Heart right ventricle (tissue), 16 donors: ENCODE measurements around the gene TSSK3. TPM values are rescaled to one million over a fixed set of nuclear protein-coding genes. Genes with fewer than 3 reads are reported as not detected.

Experiments
- ATAC-seq, 8 donors: fragments of 200-7000 bp; cut with Tn5 transposase; one replicate each; pipeline ENCODE4 v1.9.1; 2020; ENCODE audit warnings: mild to moderate bottlenecking in 8 of 8, moderate library complexity in 8 of 8, moderate number of reproducible peaks in 1 of 8
- DNase-seq, 2 donors: peaks; one replicate each; pipeline ENCODE4 v3.0.0-alpha.2; 2020
- H3K27ac ChIP-seq, 10 donors: fragments of 200-600 bp; sonication (generic) in 2 of 10; one replicate each; pipeline versions ENCODE4 v1.5.0 to v1.8.0; 2020 to 2022; ENCODE audit warnings: mild to moderate bottlenecking in 3 of 10
- H3K27me3 ChIP-seq, 7 donors: fragments of 200-600 bp; one replicate each; pipeline ENCODE4 v1.8.0; 2021 to 2022; ENCODE audit warnings: mild to moderate bottlenecking in 2 of 7
- H3K36me3 ChIP-seq, 9 donors: fragments of 200-600 bp; sonication (generic) in 1 of 9; one replicate each; pipeline versions ENCODE4 v1.5.0 to v1.8.0; 2020 to 2022; ENCODE audit warnings: mild to moderate bottlenecking in 2 of 9
- H3K4me1 ChIP-seq, 9 donors: fragments of 200-600 bp; sonication (generic) in 1 of 9; one replicate each; pipeline versions ENCODE4 v1.5.0 to v1.8.0; 2020 to 2022; ENCODE audit warnings: mild to moderate bottlenecking in 4 of 9
- H3K4me3 ChIP-seq, 10 donors: fragments of 200-600 bp; sonication (generic) in 2 of 10; one replicate each; pipeline versions ENCODE4 v1.5.0 to v1.8.0; 2020 to 2022; ENCODE audit warnings: mild to moderate bottlenecking in 7 of 10, moderate library complexity in 2 of 10
- H3K9me3 ChIP-seq, 11 donors: fragments of 200-600 bp in 10 of 11; sonication (generic) in 2 of 11; one replicate each; pipeline versions ENCODE4 v1.5.0 to v1.8.0; 2013 to 2022; ENCODE audit warnings: mild to moderate bottlenecking in 2 of 11, control low read depth in 1 of 11, moderate library complexity in 1 of 11
- CTCF ChIP-seq, 9 donors: fragments of 200-600 bp; sonication (generic) in 2 of 9; IDR thresholded peaks; one replicate each; pipeline versions ENCODE4 v1.5.0 to v1.8.0; 2021 to 2022; ENCODE audit warnings: antibody characterized with exemption in 9 of 9, mild to moderate bottlenecking in 5 of 9, moderate library complexity in 1 of 9
- WGBS, 2 donors: extraction: QIAGEN DNeasy Blood & Tissue Kit; methylation state at CpG; one replicate each; pipeline ENCODE4 v1.1.7; 2013; ENCODE audit warnings: inconsistent platforms in 1 of 2; 5-methylcytosine and 5-hydroxymethylcytosine counted together
- intact Hi-C, 10 donors: fragments of 100-400 bp; cut with DNase I; formaldehyde crosslinking; loops; one replicate each; pipeline versions ENCODE4 v1.11.1 to v1.14.2; 2022
- long read RNA-seq, 3 donors: library from polyadenylated mRNA; unstranded; transcript quantifications; one replicate each; pipeline ENCODE4 v2.0.0, GENCODE V29; 2020 to 2021
- polyA plus RNA-seq, 2 donors: library from polyadenylated mRNA; stranded (reverse); fragments of 200-250 nt; gene quantifications; one replicate each; pipeline ENCODE4 v1.2.3, GENCODE V29; 2013
- total RNA-seq, 10 donors: library from RNA; stranded (reverse); fragmentation: NEBNext Ultra II Directional in 3 of 10; extraction: Animal tissue kit (Norgen Biotek cat#: 25700) in 3 of 10; gene quantifications; one replicate each; pipeline versions ENCODE4 v1.2.1 to v1.2.4, GENCODE V29; 2021 to 2023
- donor health status: Arrhythmogenic right ventricular cardiomyopathy.
- donor health status: ischemic (EF 13 %, LVEDD 7.1; RV severe dilation, severe dysfunction).
- donor health status: healthy with polysubstance abuse.
- donor health status: DM: no; HTN: yes; CAD: no.
- donor health status: DM: no; HTN: no; CAD: no.
- donor health status: ischemic (EF 25% LVEDD 6.9; RV normal size, moderate dysfunction).
- donor health status: ischemic (EF 25% LVEDD 5.7; RV mildly dilated, moderate dysfunction).
- donor health status: healthy.
- donor health status: DM: yes; HTN: yes; CAD: no.
- donor health status: Ischemic cardiomyopathy.
- donor health status: ischemic (EF 35%, LVEDD 5.7; RV mildly dilated, moderate dysfunction).
- donor health status: nonischemic (EF 11% LVEDD 7.7; RV severe dilation, severe dysfunction).
- donor health status: DM: yes; HTN: yes; CAD: no.
- donor health status: PGD.
- donor health status: ischemic (EF 29% LVEDD 5.4; RV normal size, mild dysfunction).
- donor health status: nonischemic (EF 23%, LVEDD 6.1; RV moderate dilation, normal function).

TSSK3 gene
- total RNA-seq: 1 to 10 TPM in 7 of 10 donors, under 1 TPM in 3; 0.47 to 5.8 (median 1.7) TPM
- 1 to 10 TPM in 1 of 2 donors, under 1 TPM in 1; 0.10 to 4.4 TPM for polyA plus RNA-seq
- long read RNA-seq, donor 1, partial matches to known transcripts: 0 of 3 reads
- long read RNA-seq, donor 1, other reads (novel, unspliced or antisense): 3 of 3 reads
- long read RNA-seq, donor 2: 0 reads
- long read RNA-seq, donor 3, partial matches to known transcripts: 0 of 3 reads
- long read RNA-seq, donor 3, other reads (novel, unspliced or antisense): 3 of 3 reads

GRCh38 chr1:32362474-32363313 is at the start of gene TSSK3, which contains the start of gene FAM229A:
Gene TSSK3, plus strand, starts transcription at chr1:32362539. Its CDS starts 163 bp downstream, at chr1:32362702.
Gene FAM229A, minus strand, starts transcription at chr1:32362485. Its CDS starts 394 bp downstream, at chr1:32362091.
- TF ChIP-seq CTCF (IDR thresholded peaks at IDR 0.05): no peak
- ATAC-seq: peak; percentile 6 to 46 (median 18)
- intact Hi-C loops: no loop called here
- peak within 1 kb of the TSS; percentile 4 to 54 (median 48) for H3K4me3 ChIP-seq
- H3K27ac ChIP-seq: peak within 1 kb of the TSS in 7 of 10 donors; percentile 12 to 67 (median 56)
- no peaks in the 10 kb centered on the region for H3K9me3 ChIP-seq
- 51% methylated on average over 17 of the region's 17 CpGs for WGBS, 2 donors
- peaks cover 0 to 18% (median 0%) of the 10 kb centered on the region in 7 donors for H3K27me3 ChIP-seq
- no peak for DNase-seq
- H3K36me3 ChIP-seq: peaks cover 0 to 52% (median 23%) of the 10 kb centered on the region in 9 donors
- peaks cover 7 to 19% (median 16%) of the 10 kb centered on the region in 9 donors for H3K4me1 ChIP-seq

GRCh38 chr1:32316903-32317277 is 45.4 kb upstream of the TSSK3 start:
- Histone ChIP-seq H3K9me3 (no peaks in the 10 kb centered on the region), H3K27ac (no peak overlapping the region), H3K4me1 (peaks cover 0 to 23% (median 11%) of the 10 kb centered on the region in 9 donors), H3K36me3 (peaks cover 0 to 55% (median 9%) of the 10 kb centered on the region in 9 donors), H3K27me3 (no peaks in the 10 kb centered on the region), H3K4me3 (no peak overlapping the region)
- no peak for TF ChIP-seq CTCF (IDR thresholded peaks at IDR 0.05)
- DNase-seq (no peak), ATAC-seq (no peak)
- intact Hi-C loops: loop anchor here in 5 of 10 donors (5.0 to 10.0 kb wide), 3 partner anchors 75 to 102 kb away; partner anchors contain the start of genes EIF3I (in 4 of the 5) and TMEM234 (in 4 of the 5)
- 71 to 81% methylated on average over 3 of the region's 3 CpGs for WGBS, 2 donors

GRCh38 chr1:32318127-32318869 is 44.0 kb upstream of the TSSK3 start:
- no peak for DNase-seq
- Histone ChIP-seq H3K27ac (no peak overlapping the region), H3K36me3 (peaks cover 0 to 65% (median 9%) of the 10 kb centered on the region in 9 donors), H3K9me3 (no peaks in the 10 kb centered on the region), H3K4me3 (no peak overlapping the region), H3K4me1 (peaks cover 0 to 30% (median 11%) of the 10 kb centered on the region in 9 donors), H3K27me3 (no peaks in the 10 kb centered on the region)
- 96% methylated on average over 10 of the region's 10 CpGs for WGBS, 2 donors
- intact Hi-C loops: loop anchor here in 5 of 10 donors (5.0 to 10.0 kb wide), 3 partner anchors 76 to 103 kb away; partner anchors contain the start of genes EIF3I (in 4 of the 5) and TMEM234 (in 4 of the 5)
- ATAC-seq: no peak
- TF ChIP-seq CTCF (IDR thresholded peaks at IDR 0.05): no peak
